HL-60/S4 treated with retinoic acid at 250 ng/mL for 4 days and 3 days (cell line): Measurements from ENCODE around the gene CTSC.
"Not testable (repeated sequence)": the region's sequence is repeated elsewhere in the genome, so short reads cannot be mapped to it uniquely, and the experiment has no call there.

ENCODE experiments used
- in situ Hi-C: fragments of 300-500 bp; cut with MboI; formaldehyde crosslinking; loops from 2 replicates; pipeline ENCODE4 v1.7.0; 2022; ENCODE audit warnings: low sequenced_read_pairs

CTSC gene

GRCh38 chr11:88284336-88285050 is 53.0 kb downstream of the CTSC start:
- in situ Hi-C loops, result no loop called here

GRCh38 chr11:88282747-88283515 is 54.6 kb downstream of the CTSC start:
- in situ Hi-C loops, result no loop called here

- in situ Hi-C loops, result no loop called here
Measured at GRCh38 chr11:88281317-88281712, 56.2 kb downstream of the CTSC start.

DNA sequence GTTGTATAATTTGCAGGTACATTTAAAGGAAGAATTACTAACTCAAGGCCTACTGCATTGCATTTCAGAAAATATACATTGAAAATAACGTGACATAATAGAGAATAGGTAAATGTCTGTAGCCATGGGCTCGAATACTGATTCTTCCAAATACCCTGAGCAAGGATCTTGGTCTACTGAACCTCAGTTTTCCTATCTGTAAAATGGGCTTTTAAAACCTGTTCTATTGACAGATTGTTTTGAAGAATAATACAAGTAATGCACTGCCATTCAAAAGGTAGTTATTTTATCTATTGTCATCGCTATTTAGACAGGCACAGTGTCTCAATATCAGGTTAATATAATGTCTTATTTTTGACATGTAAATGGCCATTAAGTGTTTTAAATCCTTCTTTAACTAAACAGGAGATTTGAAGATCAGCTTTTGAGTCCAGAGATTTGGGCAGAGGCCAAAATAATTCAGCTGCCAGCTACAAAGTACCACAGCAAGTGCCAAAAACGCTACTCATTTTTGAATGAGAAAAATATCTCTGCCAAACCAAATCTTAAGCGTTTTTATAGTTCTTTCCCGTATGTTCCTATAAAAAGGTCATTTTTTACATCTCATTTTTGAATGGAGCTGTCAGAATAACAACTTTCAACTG is 56.7 kb downstream of the CTSC start:
- in situ Hi-C loops, result no loop called here

- in situ Hi-C loops, result no loop called here
Measured at GRCh38 chr11:88277349-88277915, 60.1 kb downstream of the CTSC start.

GRCh38 chr11:88275636-88276035 is 61.9 kb downstream of the CTSC start:
- in situ Hi-C loops, result no loop called here

DNA sequence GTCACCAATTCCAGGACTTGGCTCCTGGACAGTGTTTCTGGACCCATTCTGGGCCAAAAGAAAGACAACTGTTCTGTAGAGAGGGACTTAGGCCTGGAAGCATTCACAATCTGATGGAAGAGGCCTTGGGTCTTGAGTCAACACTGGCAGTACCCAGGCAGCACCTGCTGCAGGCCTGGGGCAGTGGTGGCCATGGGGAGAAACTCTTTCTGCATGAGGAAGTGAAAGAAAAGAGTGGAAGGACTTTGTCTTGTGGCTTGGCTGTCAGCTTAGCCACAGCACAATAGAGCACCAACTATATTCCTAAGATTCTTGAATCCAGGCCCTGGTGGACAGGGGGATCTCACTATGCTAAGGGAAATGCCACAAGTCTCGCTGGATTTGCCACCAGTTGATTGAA is 70.6 kb downstream of the CTSC start:
- in situ Hi-C loops, result no loop called here

- in situ Hi-C loops, result no loop called here
Measured at GRCh38 chr11:88266157-88266556, 71.4 kb downstream of the CTSC start.

GRCh38 chr11:88259431-88259830 is 78.1 kb downstream of the CTSC start:
- in situ Hi-C loops, result no loop called here

- in situ Hi-C loops, result no loop called here
Measured at GRCh38 chr11:88252208-88252607, 85.3 kb downstream of the CTSC start.

GRCh38 chr11:88250566-88251242 is 86.8 kb downstream of the CTSC start:
- in situ Hi-C loops, result no loop called here

GRCh38 chr11:88249706-88250105 is 87.8 kb downstream of the CTSC start:
- in situ Hi-C loops, result no loop called here

DNA sequence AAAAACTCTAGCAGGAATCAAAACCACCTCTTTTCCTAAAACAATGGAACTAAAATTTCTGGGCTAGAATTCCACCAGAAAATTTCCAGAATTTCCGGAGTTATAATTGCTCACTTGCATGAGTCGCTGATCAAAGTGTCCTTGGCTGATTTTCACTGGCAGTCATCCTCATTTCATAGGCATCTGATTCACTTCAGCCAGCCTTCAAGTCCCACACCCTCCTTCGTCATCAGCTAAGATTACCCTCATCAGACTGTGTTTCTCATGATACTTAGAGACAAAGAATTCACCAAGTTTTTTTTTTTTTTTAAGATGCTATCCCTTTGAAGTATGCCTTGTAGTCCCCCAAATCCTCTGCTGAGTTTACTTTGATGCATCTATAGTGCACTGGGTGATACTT is 90.8 kb downstream of the CTSC start:
- in situ Hi-C loops, result no loop called here

GRCh38 chr11:88245576-88245975 is 92.0 kb downstream of the CTSC start:
- in situ Hi-C loops, result not testable (repeated sequence)
